ENCODE measurements around the gene TNFRSF14.

GRCh38 chr1:2529784-2530512, 26.2 kb upstream of the TNFRSF14 start, which contains the start of gene HES5:
- TF ChIP-seq CTCF (IDR thresholded peaks at IDR 0.05; ENCODE audit: insufficient read depth, low read length) = no peak
- TF ChIP-seq POLR2AphosphoS5 (IDR thresholded peaks at IDR 0.05; ENCODE audit: low read depth) = no peak

Measured in HL-60 (cell line).